Measurements from ENCODE around the gene SLC25A33.

The SLC25A33 gene

GRCh38 chr1:9607352-9607751, 68.1 kb downstream of the SLC25A33 start:
- TF ChIP-seq, protein P1, sequence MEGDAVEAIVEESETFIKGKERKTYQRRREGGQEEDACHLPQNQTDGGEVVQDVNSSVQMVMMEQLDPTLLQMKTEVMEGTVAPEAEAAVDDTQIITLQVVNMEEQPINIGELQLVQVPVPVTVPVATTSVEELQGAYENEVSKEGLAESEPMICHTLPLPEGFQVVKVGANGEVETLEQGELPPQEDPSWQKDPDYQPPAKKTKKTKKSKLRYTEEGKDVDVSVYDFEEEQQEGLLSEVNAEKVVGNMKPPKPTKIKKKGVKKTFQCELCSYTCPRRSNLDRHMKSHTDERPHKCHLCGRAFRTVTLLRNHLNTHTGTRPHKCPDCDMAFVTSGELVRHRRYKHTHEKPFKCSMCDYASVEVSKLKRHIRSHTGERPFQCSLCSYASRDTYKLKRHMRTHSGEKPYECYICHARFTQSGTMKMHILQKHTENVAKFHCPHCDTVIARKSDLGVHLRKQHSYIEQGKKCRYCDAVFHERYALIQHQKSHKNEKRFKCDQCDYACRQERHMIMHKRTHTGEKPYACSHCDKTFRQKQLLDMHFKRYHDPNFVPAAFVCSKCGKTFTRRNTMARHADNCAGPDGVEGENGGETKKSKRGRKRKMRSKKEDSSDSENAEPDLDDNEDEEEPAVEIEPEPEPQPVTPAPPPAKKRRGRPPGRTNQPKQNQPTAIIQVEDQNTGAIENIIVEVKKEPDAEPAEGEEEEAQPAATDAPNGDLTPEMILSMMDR (IDR thresholded peaks at IDR 0.05; ENCODE audit: borderline replicate concordance, extremely low read depth, low read length, poor library complexity, severe bottlenecking), result no peak
- no peak for TF ChIP-seq EZH2 (IDR thresholded peaks at IDR 0.05; ENCODE audit: borderline replicate concordance, low read depth, low read length, severe bottlenecking)
- H3K79me2 ChIP-seq (ENCODE audit: insufficient read depth, low read length), result no peaks in the 10 kb centered on the region; the same call in 1 of the 2 replicates
- no peak overlapping the region for H3K9ac ChIP-seq (ENCODE audit: low read depth, low read length)
- H2AFZ ChIP-seq (ENCODE audit: low read depth, low read length), result no peak overlapping the region
- H3K4me2 ChIP-seq (ENCODE audit: insufficient read depth, low read length), result no peak overlapping the region
- no peaks in the 10 kb centered on the region for H3K9me3 ChIP-seq (ENCODE audit: insufficient read depth, low read length, severe bottlenecking)
- no peaks in the 10 kb centered on the region for H3K27me3 ChIP-seq (ENCODE audit: insufficient read depth, low read length, poor library complexity)
- H3K36me3 ChIP-seq (ENCODE audit: insufficient read depth, low read length), result peaks cover 99% of the 10 kb centered on the region
- no peak for DNase-seq
- no peaks in the 10 kb centered on the region for H3K4me1 ChIP-seq (ENCODE audit: insufficient read depth, low read length)
- no peak overlapping the region for H3K27ac ChIP-seq (ENCODE audit: low read length)
- H3K4me3 ChIP-seq (ENCODE audit: low read depth in 1 of 2, low read length in 2 of 2), result no peak overlapping the region
- peaks cover 29% of the 10 kb centered on the region for H4K20me1 ChIP-seq (ENCODE audit: insufficient read depth, low read length)
- no peak for ATAC-seq (ENCODE audit: insufficient read depth, low read depth)

DNA sequence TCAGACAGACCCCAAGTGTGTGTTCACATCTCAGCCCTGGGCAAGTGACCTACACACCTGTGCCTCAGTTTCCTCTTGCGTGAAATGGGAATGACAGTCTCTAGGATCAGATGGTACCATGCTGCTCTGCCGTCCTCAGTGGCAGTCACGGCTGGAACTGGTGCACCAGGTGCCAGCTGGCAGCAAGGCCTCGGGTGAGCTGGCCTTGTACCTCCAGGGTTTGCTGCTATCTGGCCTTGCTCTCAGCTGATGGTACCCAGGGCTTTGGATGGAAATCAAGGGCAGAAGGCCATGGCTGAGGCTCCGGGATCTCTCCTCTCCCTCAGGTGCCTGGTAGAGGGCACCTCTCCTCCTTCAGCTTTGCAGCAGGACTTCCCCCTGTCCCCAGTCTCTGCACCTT, 70.7 kb downstream of the SLC25A33 start:
- Histone ChIP-seq H4K20me1 (ENCODE audit: insufficient read depth, low read length) (peaks cover 19% of the 10 kb centered on the region), H3K79me2 (ENCODE audit: insufficient read depth, low read length) (no peaks in the 10 kb centered on the region), H3K4me1 (ENCODE audit: insufficient read depth, low read length) (no peaks in the 10 kb centered on the region), H3K9ac (ENCODE audit: low read depth, low read length) (no peak overlapping the region), H3K4me3 (ENCODE audit: low read depth in 1 of 2, low read length in 2 of 2) (no peak overlapping the region), H2AFZ (ENCODE audit: low read depth, low read length) (no peak overlapping the region), H3K27me3 (ENCODE audit: insufficient read depth, low read length, poor library complexity) (no peaks in the 10 kb centered on the region), H3K36me3 (ENCODE audit: insufficient read depth, low read length) (peaks cover 89% of the 10 kb centered on the region), H3K9me3 (ENCODE audit: insufficient read depth, low read length, severe bottlenecking) (no peaks in the 10 kb centered on the region), H3K27ac (ENCODE audit: low read length) (no peak overlapping the region), H3K4me2 (ENCODE audit: insufficient read depth, low read length) (no peak overlapping the region)
- DNase-seq (no peak), ATAC-seq (ENCODE audit: insufficient read depth, low read depth) (no peak)
- TF ChIP-seq, protein P1 (IDR thresholded peaks at IDR 0.05; ENCODE audit: borderline replicate concordance, extremely low read depth, low read length, poor library complexity, severe bottlenecking), result no peak
- no peak for TF ChIP-seq EZH2 (IDR thresholded peaks at IDR 0.05; ENCODE audit: borderline replicate concordance, low read depth, low read length, severe bottlenecking)

GRCh38 chr1:9610548-9610947, 71.3 kb downstream of the SLC25A33 start:
- Histone ChIP-seq H3K79me2 (ENCODE audit: insufficient read depth, low read length) (no peaks in the 10 kb centered on the region), H3K4me3 (ENCODE audit: low read depth in 1 of 2, low read length in 2 of 2) (no peak overlapping the region), H3K9me3 (ENCODE audit: insufficient read depth, low read length, severe bottlenecking) (no peaks in the 10 kb centered on the region), H4K20me1 (ENCODE audit: insufficient read depth, low read length) (peaks cover 14% of the 10 kb centered on the region), H3K9ac (ENCODE audit: low read depth, low read length) (no peak overlapping the region), H3K36me3 (ENCODE audit: insufficient read depth, low read length) (peaks cover 83% of the 10 kb centered on the region), H3K27me3 (ENCODE audit: insufficient read depth, low read length, poor library complexity) (no peaks in the 10 kb centered on the region), H3K27ac (ENCODE audit: low read length) (no peak overlapping the region), H3K4me2 (ENCODE audit: insufficient read depth, low read length) (no peak overlapping the region), H3K4me1 (ENCODE audit: insufficient read depth, low read length) (no peaks in the 10 kb centered on the region), H2AFZ (ENCODE audit: low read depth, low read length) (no peak overlapping the region)
- TF ChIP-seq EZH2 (IDR thresholded peaks at IDR 0.05; ENCODE audit: borderline replicate concordance, low read depth, low read length, severe bottlenecking), result no peak
- TF ChIP-seq, protein P1 (IDR thresholded peaks at IDR 0.05; ENCODE audit: borderline replicate concordance, extremely low read depth, low read length, poor library complexity, severe bottlenecking), result no peak
- DNase-seq (no peak), ATAC-seq (ENCODE audit: insufficient read depth, low read depth) (no peak)

GRCh38 chr1:9611716-9612115, 72.5 kb downstream of the SLC25A33 start:
- Histone ChIP-seq H3K27ac (ENCODE audit: low read length) (no peak overlapping the region), H4K20me1 (ENCODE audit: insufficient read depth, low read length) (peaks cover 7% of the 10 kb centered on the region; the same call in 1 of the 2 replicates), H3K4me1 (ENCODE audit: insufficient read depth, low read length) (no peaks in the 10 kb centered on the region), H3K9me3 (ENCODE audit: insufficient read depth, low read length, severe bottlenecking) (no peaks in the 10 kb centered on the region), H3K9ac (ENCODE audit: low read depth, low read length) (no peak overlapping the region), H3K4me3 (ENCODE audit: low read depth in 1 of 2, low read length in 2 of 2) (no peak overlapping the region), H3K36me3 (ENCODE audit: insufficient read depth, low read length) (peaks cover 72% of the 10 kb centered on the region), H2AFZ (ENCODE audit: low read depth, low read length) (no peak overlapping the region), H3K27me3 (ENCODE audit: insufficient read depth, low read length, poor library complexity) (no peaks in the 10 kb centered on the region), H3K4me2 (ENCODE audit: insufficient read depth, low read length) (no peak overlapping the region), H3K79me2 (ENCODE audit: insufficient read depth, low read length) (no peaks in the 10 kb centered on the region)
- ATAC-seq (ENCODE audit: insufficient read depth, low read depth) (no peak), DNase-seq (no peak)
- TF ChIP-seq, protein P1 (IDR thresholded peaks at IDR 0.05; ENCODE audit: borderline replicate concordance, extremely low read depth, low read length, poor library complexity, severe bottlenecking), result no peak
- TF ChIP-seq EZH2 (IDR thresholded peaks at IDR 0.05; ENCODE audit: borderline replicate concordance, low read depth, low read length, severe bottlenecking), result no peak

Measured in DND-41 (cell line).